ENCODE results near the gene C1orf21.

DNA sequence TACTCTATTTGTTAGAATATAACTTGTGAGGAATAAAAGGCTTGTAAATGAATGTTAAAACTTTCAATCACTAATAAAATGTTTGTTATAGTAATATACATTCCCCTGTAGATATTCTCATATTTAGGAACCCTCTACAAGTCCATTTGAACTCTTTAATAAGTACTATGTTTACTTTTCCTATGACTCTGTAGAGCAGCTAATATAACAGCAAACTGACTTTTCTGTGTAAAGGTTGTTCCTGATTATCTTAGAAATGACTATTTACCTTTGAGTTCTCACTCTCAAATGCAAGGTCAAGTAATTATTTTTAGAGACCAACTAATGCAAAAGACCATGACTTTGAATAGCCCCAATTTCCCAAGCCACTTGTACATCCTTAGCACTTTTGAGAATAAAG is 130.3 kb downstream of the C1orf21 start:
- TF ChIP-seq POLR2A (IDR thresholded peaks at IDR 0.05; ENCODE audit: low read length), result no peak
- TF ChIP-seq GATA1 (IDR thresholded peaks at IDR 0.05; ENCODE audit: low read depth, low read length), result no peak
